A375 (cell line): ENCODE measurements around the gene MIOX. TPM values are rescaled to one million over a fixed set of nuclear protein-coding genes. Genes with fewer than 3 reads are reported as not detected.

Experiments used
- total RNA-seq: library from RNA; depleted of rRNA; stranded (reverse); fragments of >200 nt; shearing (Covaris generic); gene quantifications from 2 replicates; pipeline ENCODE4 v1.2.3, GENCODE V29; 2014; rRNA removed

The MIOX gene
- total RNA-seq: 0.34 TPM in 1 of 2 replicates, not detected in the other

DNA sequence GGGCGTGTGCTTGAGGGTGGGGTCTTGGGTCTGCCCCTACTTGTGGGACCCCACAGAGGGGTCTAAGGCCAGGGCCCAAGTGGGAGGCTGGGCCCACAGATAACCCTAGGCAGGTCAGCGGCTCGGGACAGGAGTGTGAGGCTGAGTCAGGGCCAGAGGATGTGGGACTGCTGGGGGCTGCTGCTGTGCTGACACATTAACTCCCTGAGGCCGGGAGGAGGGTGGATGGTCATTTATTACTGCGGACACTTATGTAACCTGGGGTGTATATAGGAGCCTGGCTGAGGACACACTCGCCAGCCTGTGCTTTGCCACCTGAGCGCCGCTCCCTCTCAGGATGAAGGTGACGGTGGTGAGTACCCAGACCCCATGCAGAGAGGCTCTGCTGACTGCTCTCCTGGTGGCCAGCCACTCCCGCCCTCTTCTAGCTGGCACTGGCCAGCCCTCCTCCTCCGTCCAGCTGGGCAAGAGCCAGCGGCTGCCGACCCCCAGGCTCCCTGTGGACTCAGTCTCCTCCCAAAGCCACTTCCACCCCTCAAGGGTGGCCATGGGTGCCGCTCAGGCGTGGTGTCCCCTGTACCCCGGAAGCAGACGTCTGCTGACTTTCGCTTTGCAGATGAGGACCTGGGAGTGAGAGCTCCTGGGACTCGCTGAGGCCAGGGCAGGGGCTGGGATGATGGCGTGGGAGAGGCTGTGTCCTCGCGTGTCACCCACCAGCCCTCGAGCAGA, at the start of gene MIOX:
MIOX (plus strand) TSS at position 299 of the 729 bp plus-strand sequence; CDS start at position 338, 39 bp downstream.

DNA sequence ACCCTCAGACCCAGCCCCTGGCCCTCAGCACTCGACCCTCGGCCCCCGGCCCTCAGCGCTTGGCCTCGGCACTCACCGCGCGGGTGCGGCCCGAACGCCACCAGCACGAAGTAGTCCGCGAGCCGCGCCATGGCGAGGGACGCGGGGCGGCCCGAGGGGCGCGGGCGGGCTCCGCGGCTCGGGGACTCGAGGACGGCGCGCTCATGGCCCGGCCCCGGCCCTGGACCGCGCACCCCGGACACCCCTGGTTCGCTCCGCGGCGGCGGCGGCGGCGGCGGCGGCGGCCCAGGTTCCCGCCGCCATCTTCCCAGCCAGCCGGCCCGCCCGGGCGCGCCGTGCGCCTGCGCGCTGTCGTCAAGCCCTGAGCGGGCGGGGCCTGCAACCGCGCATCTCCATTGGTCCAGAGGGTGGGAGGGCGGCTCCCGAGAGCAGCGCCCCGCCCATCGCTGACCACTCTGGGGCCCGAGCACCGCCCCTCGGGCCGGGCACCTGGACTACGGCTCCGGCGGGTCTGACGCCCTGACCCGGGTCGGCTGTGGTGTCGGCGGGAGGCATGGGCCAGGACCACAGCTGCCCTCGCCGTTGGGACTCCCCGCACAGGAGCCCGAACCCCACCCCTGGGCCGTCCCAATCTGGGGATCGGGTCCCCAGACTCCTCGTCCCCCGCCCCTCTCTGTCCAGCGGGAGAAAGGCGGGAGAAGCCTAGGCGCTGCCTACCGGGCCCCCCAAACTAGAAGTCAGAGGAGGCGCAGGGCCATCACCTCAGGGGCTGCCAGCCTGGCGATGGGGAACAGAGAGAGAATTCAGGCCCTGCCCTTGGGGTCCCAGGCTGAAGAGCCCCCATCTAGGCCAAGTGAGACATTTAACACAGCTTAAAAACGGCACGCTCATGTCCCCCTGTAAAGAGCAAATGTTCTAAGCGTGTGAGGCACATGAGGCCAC, 11.7 kb upstream of the MIOX start, which contains the start of gene SBF1:
SBF1 (minus strand) TSS at position 326 of the 942 bp plus-strand sequence; CDS start at position 131, 195 bp downstream.

DNA sequence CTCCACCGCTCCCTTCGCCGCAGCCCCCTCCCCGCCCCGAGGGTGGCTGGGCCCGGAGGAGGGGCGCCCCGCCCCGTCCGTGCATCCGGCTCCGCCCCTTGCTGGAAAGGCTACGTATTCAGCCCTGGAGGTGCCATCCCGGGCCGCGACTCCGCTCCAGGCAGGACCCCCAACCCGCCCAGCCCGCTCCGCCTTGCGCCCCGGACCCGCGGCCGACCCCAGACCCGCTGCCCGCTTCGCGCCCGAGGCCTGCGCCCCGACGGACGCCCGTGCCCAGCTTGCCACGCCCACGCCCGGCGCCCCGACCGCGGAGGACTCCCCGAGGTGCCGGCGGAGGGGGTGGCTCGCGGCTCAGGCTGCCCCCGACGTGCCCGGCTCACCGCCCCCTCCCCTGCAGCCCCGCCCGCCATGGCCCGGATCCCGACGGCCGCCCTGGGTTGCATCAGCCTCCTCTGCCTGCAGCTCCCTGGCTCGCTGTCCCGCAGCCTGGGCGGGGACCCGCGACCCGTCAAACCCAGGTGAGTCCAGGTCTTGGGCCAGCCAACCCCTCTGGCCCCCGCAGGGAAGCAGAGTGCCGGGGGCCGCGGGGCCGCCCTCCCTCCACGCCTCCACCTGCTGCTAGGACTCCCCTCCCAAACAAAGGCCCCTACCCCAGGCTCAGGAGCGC, 5.1 kb upstream of the MIOX start, which contains the start of gene ADM2:
ADM2 (plus strand) TSS at position 104 of the 667 bp plus-strand sequence; CDS start at position 409, 305 bp downstream.

DNA sequence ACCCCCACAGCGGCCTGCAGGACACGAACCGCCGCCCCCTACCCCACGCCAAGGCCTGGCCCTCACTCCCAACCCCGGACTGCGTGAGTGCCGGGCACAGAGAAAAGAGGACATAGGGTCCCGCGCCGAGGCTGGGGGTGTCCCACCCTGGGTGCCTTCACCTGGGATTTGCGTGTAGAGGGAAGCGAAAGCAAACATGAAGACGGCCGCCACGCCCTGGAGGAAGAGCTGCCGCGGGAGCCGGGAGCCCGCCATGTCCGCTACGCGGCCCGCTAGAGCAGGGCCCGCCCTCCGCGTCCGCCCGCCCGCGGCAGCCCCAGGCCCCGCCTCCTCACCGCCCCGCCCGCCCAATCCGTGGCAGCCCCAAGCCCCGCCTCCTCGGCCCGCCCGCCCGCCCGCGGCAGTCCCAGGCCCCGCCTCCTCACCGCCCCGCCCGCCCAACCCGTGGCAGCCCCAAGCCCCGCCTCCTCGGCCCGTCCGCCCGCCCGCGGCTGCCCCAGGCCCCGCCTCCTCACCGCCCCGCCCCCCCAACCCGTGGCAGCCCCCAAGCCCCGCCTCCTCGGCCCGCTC, 20.8 kb downstream of the MIOX start, which contains the start of gene LMF2:
LMF2 (minus strand) TSS at position 282 of the 570 bp plus-strand sequence; CDS start at position 255, 27 bp downstream.

DNA sequence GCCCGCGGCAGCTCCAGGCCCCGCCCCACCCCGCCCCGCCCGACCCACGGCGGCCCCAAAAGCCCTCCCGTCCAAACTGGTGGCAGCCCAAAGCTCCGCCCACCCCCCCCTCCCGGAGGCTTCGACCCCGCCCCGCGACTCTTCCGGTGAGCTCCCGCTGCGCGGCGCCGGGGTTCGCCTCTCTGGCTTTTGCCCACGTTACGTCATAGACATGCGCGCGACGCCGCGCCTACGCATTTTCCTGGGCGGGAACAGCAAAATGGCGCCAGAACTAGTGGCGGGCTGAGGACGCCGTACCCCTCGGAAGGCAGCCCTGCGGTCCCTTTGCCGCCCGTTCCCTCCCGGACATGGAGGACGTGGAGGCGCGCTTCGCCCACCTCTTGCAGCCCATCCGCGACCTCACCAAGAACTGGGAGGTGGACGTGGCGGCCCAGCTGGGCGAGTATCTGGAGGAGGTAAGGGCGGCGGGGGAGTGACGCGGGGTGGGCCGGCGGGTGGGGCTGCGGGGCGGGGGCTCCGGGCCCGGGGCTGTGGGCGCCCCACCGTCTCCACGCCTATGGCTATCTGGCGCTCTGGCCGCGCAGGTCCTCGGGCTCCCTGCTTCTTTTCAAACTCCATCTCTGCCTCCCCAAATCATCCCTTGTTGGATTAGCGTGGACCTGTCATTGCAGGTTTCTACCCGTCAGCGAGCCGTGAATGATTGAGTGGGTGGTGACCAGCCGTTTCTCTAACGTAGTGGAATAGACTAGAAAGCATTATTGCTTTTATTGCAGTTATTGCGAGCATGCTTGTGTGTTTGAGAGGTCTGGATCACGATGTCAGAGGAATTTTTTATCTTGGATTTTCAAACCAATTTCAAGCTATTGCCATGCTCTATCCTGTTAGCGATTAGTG, 21.6 kb downstream of the MIOX start, which contains the start of gene NCAPH2:
NCAPH2 (plus strand) TSS at position 234 of the 894 bp plus-strand sequence; CDS start at position 348, 114 bp downstream.

DNA sequence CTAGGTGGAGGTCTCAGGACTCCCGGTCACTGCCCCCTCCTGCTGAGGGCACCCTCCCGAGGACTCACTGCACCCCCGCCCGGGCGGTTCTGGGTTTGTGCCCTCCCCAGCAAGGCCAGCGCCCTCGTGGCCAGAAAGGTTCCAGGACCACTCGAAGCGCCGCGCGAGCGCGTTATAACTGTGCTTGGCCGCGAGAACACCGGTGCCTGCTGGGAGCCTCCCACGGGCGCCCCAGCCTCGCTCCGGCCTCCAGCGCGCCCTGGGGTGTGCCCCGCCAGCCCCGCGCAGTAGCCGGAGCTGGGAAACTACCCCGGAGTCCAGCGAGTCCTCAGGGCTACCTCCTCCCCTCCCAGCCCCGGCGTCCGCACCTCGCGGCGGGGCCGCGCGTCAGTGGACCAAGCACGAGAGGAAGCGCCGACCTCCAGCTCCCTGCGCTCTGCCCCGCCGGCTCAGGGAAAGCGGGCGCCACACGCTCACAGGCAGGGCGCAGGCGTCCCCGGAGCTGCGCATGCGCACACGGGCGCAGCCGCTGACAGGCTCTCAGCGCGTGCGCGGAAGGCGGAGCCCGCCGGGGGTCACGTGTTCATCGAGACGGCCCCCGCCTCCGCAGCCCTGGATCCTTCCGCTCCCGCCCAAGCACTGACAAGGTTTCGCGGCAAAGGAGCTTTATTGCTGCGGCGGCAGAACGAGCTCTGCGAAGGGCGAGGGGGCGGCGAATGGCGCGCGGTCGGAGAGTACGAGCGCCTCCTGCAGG, 38.6 kb downstream of the MIOX start, which contains the start of gene SCO2:
SCO2 (minus strand) TSS at position 495 of the 754 bp plus-strand sequence. CDS start 1,187 bp downstream, outside the sequence.

DNA sequence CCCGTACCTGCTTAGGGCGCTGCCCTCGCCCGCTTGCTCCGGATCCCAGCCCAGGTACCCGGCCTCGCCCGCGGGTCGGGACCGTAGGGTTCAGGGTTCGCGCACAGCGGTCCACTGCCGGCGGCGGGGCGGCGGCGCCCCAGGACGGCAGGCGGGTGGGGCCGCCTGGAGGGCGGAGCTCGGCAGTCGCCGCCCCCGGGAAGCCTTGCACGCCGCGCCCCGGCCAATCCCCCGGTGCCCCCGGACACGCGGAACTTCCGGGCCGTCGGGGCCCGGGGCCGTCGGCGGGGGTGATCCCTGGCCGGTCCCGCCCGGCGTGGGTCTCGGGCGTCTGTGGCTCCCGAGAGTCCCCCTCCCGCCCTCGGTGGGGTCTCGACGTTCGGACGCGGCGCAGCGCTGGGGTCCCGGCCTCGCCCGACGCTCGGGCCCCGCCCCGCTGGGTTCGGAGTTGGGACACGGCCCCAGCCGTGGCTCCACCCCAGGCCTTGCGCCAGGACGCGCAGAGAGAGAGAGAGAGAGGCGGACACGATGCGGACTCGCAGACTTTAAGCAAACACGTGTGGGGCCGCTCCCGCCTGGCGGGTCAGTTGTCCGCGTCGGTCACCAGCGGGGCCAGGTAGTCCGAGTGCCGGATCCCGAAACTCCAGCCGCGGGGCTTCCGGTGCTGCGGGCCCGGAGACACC, 43.4 kb downstream of the MIOX start, which contains the start of gene TYMP:
TYMP (minus strand) TSS at position 116 of the 683 bp plus-strand sequence. CDS start 303 bp downstream, outside the sequence.

Other genes starting within 250 kb of the MIOX start
- 21.3 and 21.4 TPM in 2 replicates for gene TUBGCP6, start 241.8 kb upstream of the MIOX start, total RNA-seq
- 24.9 and 29.3 TPM in 2 replicates for gene HDAC10, start 235.6 kb upstream of the MIOX start, total RNA-seq
- gene MAPK12, start 225.2 kb upstream of the MIOX start, total RNA-seq: 26.4 and 33.2 TPM in 2 replicates
- gene MAPK11, start 216.5 kb upstream of the MIOX start, total RNA-seq: 6.8 and 7.5 TPM in 2 replicates
- 43.0 and 45.2 TPM in 2 replicates for gene PLXNB2, start 179.2 kb upstream of the MIOX start, total RNA-seq
- 0.72 and 0.98 TPM in 2 replicates for gene DENND6B, start 159.8 kb upstream of the MIOX start, total RNA-seq
- gene PPP6R2, start 143.5 kb upstream of the MIOX start, total RNA-seq: 34.7 and 35.6 TPM in 2 replicates
- 51.5 and 55.0 TPM in 2 replicates for gene SBF1, start 11.8 kb upstream of the MIOX start, total RNA-seq
- 6.3 and 7.4 TPM in 2 replicates for gene ADM2, start 5.3 kb upstream of the MIOX start, total RNA-seq
- gene LMF2, start 20.8 kb downstream of the MIOX start, total RNA-seq: 21.6 and 26.6 TPM in 2 replicates
- gene NCAPH2, start 21.4 kb downstream of the MIOX start, total RNA-seq: 64.5 and 68.5 TPM in 2 replicates
- 3.2 and 7.3 TPM in 2 replicates for gene SCO2, start 38.7 kb downstream of the MIOX start, total RNA-seq
- gene TYMP, start 43.2 kb downstream of the MIOX start, total RNA-seq: 1.1 and 1.5 TPM in 2 replicates
- 0.34 TPM in 1 of 2 replicates, not detected in the other for gene KLHDC7B, start 59.0 kb downstream of the MIOX start, total RNA-seq
- not detected in 2 replicates for gene SYCE3, start 76.1 kb downstream of the MIOX start, total RNA-seq
- 8.2 and 18.8 TPM in 2 replicates for gene CPT1B, start 91.6 kb downstream of the MIOX start, total RNA-seq
- 19.5 and 20.7 TPM in 2 replicates for gene CHKB, start 96.0 kb downstream of the MIOX start, total RNA-seq
- 0.03 and 0.04 TPM in 2 replicates for gene MAPK8IP2, start 113.9 kb downstream of the MIOX start, total RNA-seq
- 7.7 and 8.0 TPM in 2 replicates for gene ARSA, start 141.3 kb downstream of the MIOX start, total RNA-seq
- gene SHANK3, start 186.0 kb downstream of the MIOX start, total RNA-seq: 0.29 and 0.30 TPM in 2 replicates